ENCODE data around the gene TGFBR3.
"Not testable (repeated sequence)": the region's sequence is repeated elsewhere in the genome, so short reads cannot be mapped to it uniquely, and the experiment has no call there.

Gene TGFBR3

DNA sequence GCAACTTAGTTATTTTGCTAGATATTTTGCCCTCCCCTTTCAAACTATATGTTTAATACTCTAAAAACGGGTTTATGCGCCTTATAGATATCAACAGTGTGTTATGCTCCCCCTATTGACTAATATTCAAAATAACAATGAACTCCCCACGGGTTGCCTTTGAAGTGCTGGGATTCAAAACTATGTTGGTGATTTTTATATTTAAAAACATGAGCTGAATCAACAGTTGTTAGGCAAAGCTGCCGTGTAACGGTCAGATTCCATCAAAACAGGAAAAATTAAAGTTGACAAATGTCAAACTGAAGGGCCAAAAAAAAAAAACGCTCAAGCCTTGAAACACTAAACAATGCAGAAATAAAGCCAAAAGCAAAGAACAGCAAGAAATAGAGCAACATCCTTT lies 2.5 kb downstream of the TGFBR3 start:
- no peak for DNase-seq (ENCODE audit: low spot score)

- DNase-seq (ENCODE audit: low spot score), result no peak
These were observed 4.7 kb downstream of the TGFBR3 start for GRCh38 chr1:91881280-91881679.

- DNase-seq (ENCODE audit: low spot score), result no peak
These were observed 6.2 kb downstream of the TGFBR3 start for GRCh38 chr1:91879733-91880132.

- no peak for DNase-seq (ENCODE audit: low spot score)
These were observed 8.3 kb downstream of the TGFBR3 start for GRCh38 chr1:91877574-91878208.

- no peak for DNase-seq (ENCODE audit: low spot score)
These were observed 9.0 kb downstream of the TGFBR3 start for GRCh38 chr1:91876781-91877573.

- DNase-seq (ENCODE audit: low spot score), result no peak
These were observed 9.9 kb downstream of the TGFBR3 start for GRCh38 chr1:91876040-91876470.

DNA sequence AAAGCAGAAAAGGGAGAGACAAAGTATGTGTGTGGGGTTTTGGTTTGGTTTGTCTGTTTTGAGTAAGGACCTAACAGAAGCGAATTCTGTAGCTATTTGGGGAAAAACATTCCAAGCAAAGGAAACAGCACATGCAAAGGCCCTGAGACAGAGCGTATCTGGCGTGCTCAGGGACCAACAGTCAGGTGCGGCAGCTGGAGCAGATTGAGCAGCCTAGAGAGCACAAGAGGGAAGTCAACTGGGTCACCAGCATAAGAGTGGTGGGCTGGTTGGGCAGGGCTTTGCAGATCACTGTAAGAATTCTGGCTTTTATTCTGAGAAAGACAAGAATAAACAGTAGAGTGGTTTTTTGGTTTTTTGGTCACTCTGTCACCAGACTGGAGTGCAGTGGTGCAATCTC lies 11.8 kb downstream of the TGFBR3 start:
- no peak for DNase-seq (ENCODE audit: low spot score)

DNA sequence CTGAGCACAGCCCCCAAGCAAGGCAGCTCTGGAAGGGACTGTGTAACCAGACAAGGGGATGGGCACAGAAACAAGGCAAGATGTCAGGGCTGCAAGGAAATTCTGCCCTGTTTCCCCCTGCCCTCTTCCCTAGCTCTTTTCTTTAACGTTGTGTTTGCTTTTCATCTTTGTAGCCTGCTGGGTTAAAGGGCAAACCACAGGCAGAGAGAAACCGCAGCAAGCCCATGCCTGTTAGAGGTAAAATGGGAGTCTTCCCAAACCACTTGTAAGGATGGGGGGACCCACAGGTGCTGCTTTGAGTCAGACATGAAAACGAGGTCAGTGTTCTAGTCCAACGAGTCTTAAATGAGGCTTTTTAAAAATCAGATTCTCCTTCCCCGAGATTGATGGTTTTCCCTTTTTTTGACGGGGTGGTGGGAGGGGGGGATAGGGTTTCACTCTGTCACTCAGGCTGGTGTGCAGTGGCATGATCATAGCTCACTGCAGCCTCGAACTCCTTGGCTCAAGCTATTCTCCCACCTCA lies 13.3 kb downstream of the TGFBR3 start:
- DNase-seq (ENCODE audit: low spot score), result no peak

GRCh38 chr1:91872000-91872399 lies 14.0 kb downstream of the TGFBR3 start:
- no peak for DNase-seq (ENCODE audit: low spot score)

GRCh38 chr1:91870322-91870721 lies 15.6 kb downstream of the TGFBR3 start:
- no peak for DNase-seq (ENCODE audit: low spot score)

DNA sequence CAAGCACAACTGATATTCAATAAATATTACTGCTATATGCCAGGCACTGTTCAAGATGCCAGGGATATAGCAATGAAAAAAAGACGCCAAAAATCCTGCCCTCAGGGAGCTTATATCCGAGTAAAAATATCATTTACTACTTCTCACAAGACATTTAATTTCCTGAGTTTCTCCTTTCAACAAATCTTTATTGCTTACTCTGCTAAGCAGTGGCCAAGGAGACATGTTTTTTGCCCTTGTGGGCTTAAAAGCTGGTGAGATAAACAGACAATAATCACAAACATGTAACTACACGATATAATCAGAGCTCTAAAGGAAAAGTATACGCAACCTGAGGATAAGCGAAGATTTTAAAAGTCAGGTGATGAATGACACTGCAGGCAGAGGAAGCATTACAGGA lies 19.5 kb downstream of the TGFBR3 start:
- DNase-seq (ENCODE audit: low spot score), result no peak

DNA sequence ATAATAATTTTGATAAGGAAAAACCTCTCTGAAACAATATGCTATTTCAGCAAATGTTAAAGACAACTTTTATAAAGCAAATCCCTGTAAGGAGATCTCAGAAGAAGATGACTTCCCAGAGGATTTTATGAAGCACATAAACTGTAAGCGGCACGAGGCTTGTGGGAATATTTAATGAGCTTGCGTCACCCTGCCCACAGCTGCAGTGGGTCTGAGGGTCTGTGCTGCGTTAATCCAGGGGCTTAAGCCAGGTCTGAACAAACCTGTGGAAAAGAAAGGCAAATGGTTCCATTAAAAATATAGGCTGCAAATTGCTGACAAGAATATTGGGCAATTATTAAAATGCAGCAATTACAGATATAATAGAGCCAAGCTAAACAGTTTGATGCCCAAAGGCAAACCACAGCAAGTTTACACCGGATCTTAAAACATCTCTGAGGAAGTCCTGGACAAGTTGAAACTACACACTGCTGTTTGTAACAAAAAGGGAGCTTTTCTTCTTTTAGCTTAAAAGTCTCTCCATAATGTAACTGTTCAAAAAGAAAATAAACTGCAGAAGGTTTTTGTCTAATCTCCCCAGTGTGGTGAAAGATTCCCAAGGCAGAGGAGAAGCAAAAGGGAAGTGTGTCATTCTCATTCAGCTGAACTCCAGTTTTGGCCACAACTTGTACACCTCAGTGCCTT lies 21.8 kb downstream of the TGFBR3 start:
- no peak for DNase-seq (ENCODE audit: low spot score)

DNA sequence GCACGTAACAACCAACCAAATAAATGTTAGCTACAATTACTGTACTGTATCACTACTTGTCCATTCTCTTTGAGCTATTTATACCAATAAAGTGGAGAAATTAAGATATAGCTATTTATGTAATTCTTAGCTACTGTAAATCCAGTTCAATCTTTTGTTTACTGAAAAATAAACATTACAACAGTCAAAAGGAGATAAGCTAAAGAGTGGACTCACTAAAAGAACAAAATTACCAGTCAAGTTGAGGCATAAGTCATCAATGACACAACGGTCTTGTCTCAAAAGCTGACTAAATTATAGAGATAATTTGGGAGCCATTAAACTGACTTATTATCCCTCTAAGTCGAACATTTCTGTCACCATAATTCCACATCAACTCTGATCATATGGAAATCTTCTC lies 22.5 kb downstream of the TGFBR3 start:
- no peak for DNase-seq (ENCODE audit: low spot score)

DNA sequence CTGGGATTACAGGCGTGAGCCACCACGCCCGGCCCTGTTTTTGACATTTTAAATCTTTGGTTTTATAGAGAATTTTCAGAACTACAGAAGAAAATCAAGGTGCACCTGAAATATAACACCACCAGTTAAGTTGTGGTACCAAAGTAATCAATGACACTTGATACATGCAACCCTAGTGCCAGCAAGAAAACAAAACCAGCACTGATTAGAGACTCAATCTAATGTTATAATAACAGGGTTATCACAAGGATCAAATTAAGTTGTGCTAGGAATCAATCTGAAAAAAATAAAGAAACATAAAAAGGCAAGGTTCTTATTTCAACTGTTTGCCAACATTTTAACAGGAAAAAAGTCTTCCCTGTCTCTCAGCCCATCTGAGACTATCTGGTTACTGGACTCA lies 23.8 kb downstream of the TGFBR3 start:
- no peak for DNase-seq (ENCODE audit: low spot score)

GRCh38 chr1:91857557-91858239 lies 28.3 kb downstream of the TGFBR3 start:
- DNase-seq (ENCODE audit: low spot score), result no peak

GRCh38 chr1:91856996-91857395 lies 29.0 kb downstream of the TGFBR3 start:
- DNase-seq (ENCODE audit: low spot score), result no peak

GRCh38 chr1:91854852-91855534 lies 31.0 kb downstream of the TGFBR3 start:
- no peak for DNase-seq (ENCODE audit: low spot score)

GRCh38 chr1:91853397-91853796 lies 32.6 kb downstream of the TGFBR3 start:
- DNase-seq (ENCODE audit: low spot score), result no peak

DNA sequence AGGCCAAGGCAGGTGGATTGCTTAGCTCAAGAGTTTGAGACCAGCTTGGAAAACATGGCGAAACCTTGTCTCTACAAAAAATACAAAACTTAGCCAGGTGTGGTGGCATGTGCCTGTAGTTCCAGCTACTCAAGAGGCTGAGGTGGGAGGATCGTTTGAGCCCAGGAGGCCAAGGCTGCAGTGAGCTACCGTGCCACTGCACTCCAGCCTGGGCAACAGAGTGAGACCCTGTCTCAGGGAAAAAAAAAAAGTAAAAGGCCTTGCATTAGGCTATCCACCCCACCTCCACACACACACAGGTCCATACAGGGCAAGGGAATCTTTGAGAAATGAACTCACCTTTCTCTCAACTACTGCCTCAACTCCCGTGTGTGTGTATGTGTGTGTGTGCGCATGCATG lies 33.9 kb downstream of the TGFBR3 start:
- DNase-seq (ENCODE audit: low spot score), result not testable (repeated sequence)

- DNase-seq (ENCODE audit: low spot score), result peak; percentile 36
These were observed 34.6 kb downstream of the TGFBR3 start for GRCh38 chr1:91851130-91852010.

DNA sequence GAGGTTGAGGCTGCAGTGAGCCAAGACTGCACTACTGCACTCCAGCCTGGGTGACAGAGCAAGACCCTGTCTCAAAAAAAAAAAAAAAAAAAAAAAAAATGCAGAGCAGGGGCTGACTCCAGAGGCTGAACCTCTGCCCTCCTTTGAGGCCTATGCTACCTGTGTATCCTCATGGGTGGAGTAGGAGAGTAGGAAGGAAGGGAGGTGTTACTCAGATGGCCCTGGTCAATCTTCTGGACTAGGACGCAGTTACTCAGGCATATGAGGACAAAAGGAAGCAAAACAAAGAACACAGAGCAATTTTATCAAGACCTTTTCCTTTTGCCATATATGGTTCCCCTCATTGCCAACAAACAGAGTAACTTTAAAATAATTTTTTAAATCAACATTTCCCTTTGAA lies 35.2 kb downstream of the TGFBR3 start:
- no peak for DNase-seq (ENCODE audit: low spot score)
